Upper lobe of right lung (tissue), 1 donor: ENCODE data around the gene CALHM4. TPM values are rescaled to one million over a fixed set of nuclear protein-coding genes. Genes with fewer than 3 reads are reported as not detected.

Experiments
- ATAC-seq: fragments of 200-7000 bp; cut with Tn5 transposase; one replicate; pipeline ENCODE4 v1.9.1; 2020; ENCODE audit warnings: mild to moderate bottlenecking, moderate library complexity
- DNase-seq: peaks from one replicate; pipeline ENCODE4 v3.0.0-alpha.2; 2020
- H3K27ac ChIP-seq: fragments of 200-600 bp; one replicate; pipeline ENCODE4 v1.8.0; 2022
- H3K27me3 ChIP-seq: fragments of 200-600 bp; one replicate; pipeline ENCODE4 v1.8.0; 2022; ENCODE audit warnings: mild to moderate bottlenecking
- H3K36me3 ChIP-seq: fragments of 200-600 bp; one replicate; pipeline ENCODE4 v1.8.0; 2022
- H3K4me1 ChIP-seq: fragments of 200-600 bp; one replicate; pipeline ENCODE4 v1.8.0; 2022
- H3K4me3 ChIP-seq: fragments of 200-600 bp; one replicate; pipeline ENCODE4 v1.8.0; 2022; ENCODE audit warnings: mild to moderate bottlenecking
- H3K9me3 ChIP-seq: fragments of 200-600 bp; one replicate; pipeline ENCODE4 v1.8.0; 2022
- CTCF ChIP-seq: fragments of 200-600 bp; IDR thresholded peaks from one replicate; pipeline ENCODE4 v1.8.0; 2022; ENCODE audit warnings: antibody characterized with exemption
- intact Hi-C: fragments of 100-400 bp; cut with DNase I; formaldehyde crosslinking; loops from one replicate; pipeline ENCODE4 v1.11.0; 2022
- total RNA-seq: library from RNA; stranded (reverse); fragmentation: NEBNext Ultra II Directional; extraction: Animal tissue kit (Norgen Biotek cat#: 25700); gene quantifications from one replicate; pipeline ENCODE4 v1.2.1, GENCODE V29; 2021
- donor health status: DM: no; HTN: yes; CAD: no; lungs with severe emphysema.

The CALHM4 gene
- total RNA-seq, 1 donor from 2014 or later: not detected

DNA sequence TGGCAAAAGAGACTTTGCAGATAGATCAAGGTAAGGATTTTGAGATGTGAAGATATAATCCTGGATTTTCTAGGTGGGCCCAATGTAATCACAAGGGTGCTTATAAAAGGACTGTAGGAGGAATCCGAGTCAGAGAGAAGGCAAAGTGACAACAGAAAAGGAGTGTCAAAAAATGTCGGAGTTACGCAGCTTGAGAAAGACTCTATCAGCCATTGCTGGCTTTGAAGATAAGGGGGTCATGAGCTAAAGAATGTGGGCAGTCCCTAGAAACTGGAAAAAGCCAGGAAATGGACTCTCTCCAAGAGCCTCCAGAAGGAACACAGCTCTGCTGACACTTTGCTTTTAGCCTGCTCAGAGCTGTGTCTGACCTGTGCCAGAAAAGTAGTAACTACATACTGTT lies 9.1 kb downstream of the CALHM4 start:
- no peak for DNase-seq
- Histone ChIP-seq H3K4me1 (no peaks in the 10 kb centered on the region), H3K27me3 (no peaks in the 10 kb centered on the region), H3K27ac (peak overlapping the region; percentile 38), H3K36me3 (no peaks in the 10 kb centered on the region), H3K4me3 (no peak overlapping the region), H3K9me3 (no peaks in the 10 kb centered on the region)
- intact Hi-C loops: no loop called here
- TF ChIP-seq CTCF: no peak
- ATAC-seq: peak; percentile 18

- Histone ChIP-seq H3K9me3 (no peaks in the 10 kb centered on the region), H3K27ac (no peak overlapping the region), H3K4me1 (no peaks in the 10 kb centered on the region), H3K36me3 (no peaks in the 10 kb centered on the region), H3K4me3 (no peak overlapping the region), H3K27me3 (no peaks in the 10 kb centered on the region)
- ATAC-seq (no peak), DNase-seq (no peak)
- intact Hi-C loops: no loop called here
- no peak for TF ChIP-seq CTCF
Measured at GRCh38 chr6:116563830-116564229, 10.3 kb downstream of the CALHM4 start.

DNA sequence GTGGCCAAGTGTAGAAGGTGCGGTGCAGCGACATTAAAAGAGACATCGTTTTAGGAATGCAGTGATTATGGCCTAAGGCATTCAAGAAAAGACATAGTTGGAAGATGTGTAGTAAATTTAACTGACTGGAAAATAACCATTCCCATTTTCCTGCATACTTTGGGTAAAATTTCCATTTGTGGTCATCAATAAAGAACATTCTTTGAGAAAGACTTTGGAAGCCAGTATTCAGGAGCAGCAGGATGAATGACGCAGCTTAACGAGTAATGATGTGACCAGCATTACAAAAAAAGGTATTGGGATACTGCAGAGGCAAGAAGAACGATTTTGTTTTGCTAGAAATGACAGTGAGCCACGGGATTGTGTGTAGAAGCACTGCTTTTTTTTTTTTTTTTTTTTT lies 10.8 kb downstream of the CALHM4 start:
- no peak for ATAC-seq
- no peak for DNase-seq
- no peaks in the 10 kb centered on the region for H3K4me1 ChIP-seq
- H3K27ac ChIP-seq: no peak overlapping the region
- H3K9me3 ChIP-seq: no peaks in the 10 kb centered on the region
- H3K27me3 ChIP-seq: no peaks in the 10 kb centered on the region
- H3K4me3 ChIP-seq: no peak overlapping the region
- intact Hi-C loops: no loop called here
- no peaks in the 10 kb centered on the region for H3K36me3 ChIP-seq
- no peak for TF ChIP-seq CTCF

DNA sequence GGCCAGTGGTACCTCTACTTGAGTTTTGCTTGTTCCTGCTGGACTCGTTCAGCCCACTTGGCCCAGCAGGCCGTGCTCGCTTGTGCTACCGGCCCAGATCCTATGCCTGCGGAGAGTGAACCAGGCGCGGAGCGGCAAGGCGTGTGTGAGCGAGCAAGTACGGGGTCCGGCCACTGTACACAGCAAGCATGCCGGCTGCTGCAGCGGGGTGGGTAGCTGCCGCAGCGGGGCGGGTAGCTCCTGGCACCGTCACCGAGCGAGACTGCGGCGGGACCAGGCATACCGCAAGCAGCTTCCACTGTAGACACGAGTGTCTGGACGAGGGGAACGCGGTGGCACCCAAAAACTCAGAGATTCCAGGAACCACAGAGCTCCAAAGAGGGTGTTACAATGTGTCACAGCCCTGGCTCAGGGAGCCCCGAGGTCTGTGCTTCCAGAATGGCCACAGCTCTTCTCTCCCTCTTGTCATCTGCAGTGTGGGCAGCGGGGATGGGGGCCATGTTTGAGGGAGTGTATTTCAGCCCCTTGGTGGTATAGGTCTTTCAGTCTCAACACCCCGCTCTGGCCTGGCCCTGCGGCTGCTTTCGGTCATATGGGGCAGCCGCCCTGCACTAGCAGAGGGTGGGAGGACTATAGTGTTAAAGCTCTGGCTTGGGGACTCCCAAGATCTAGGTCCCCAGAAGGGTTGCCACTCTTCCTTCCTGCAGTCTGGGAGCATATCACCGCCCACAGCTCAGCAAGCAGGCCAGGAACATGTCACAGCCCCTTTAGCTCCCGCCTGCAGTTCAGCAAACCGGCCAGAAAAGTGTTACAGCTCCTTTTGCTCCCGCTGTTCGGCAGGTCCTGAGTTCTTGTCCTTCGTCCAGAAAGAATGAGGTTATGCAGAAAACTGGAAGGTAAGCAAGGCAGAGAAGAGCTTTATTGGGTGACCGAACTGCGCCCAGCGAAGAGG lies 11.6 kb downstream of the CALHM4 start:
- Histone ChIP-seq H3K27me3 (no peaks in the 10 kb centered on the region), H3K4me3 (peak overlapping the region; percentile 36), H3K4me1 (peaks cover 6% of the 10 kb centered on the region), H3K9me3 (no peaks in the 10 kb centered on the region), H3K36me3 (no peaks in the 10 kb centered on the region), H3K27ac (no peak overlapping the region)
- intact Hi-C loops: no loop called here
- no peak for TF ChIP-seq CTCF
- ATAC-seq: peak; percentile 56
- peak; percentile 67 for DNase-seq

DNA sequence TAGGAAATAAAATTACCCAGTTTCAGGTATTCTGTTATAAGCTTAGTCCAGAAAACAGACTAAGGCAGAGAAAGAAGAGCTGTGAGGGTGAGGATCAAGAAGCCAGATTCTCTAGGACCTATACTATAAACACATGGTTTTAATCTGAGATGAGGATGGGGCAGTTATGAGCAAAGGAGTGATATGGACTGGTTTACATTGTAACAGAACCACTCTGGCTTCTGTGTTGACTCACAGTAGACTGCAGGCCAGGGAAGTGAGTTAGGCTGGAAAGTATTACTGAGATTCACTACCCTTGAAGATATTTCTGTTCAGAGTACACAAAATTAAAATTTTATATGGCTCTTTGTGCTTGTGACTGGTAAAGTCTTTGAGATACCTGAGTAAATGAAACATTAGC lies 14.6 kb downstream of the CALHM4 start:
- Histone ChIP-seq H3K36me3 (no peaks in the 10 kb centered on the region), H3K4me3 (no peak overlapping the region), H3K27ac (no peak overlapping the region), H3K27me3 (no peaks in the 10 kb centered on the region), H3K9me3 (no peaks in the 10 kb centered on the region), H3K4me1 (peaks cover 16% of the 10 kb centered on the region)
- ATAC-seq: no peak
- DNase-seq: no peak
- intact Hi-C loops: no loop called here
- TF ChIP-seq CTCF: no peak
